GM10266 (cell line): ENCODE results near the gene XRCC4.

Experiments
- DNase-seq: peaks from one replicate; pipeline ENCODE4 v3.0.0; 2012; ENCODE audit errors: extremely low spot score
- CTCF ChIP-seq: IDR thresholded peaks from 2 replicates; pipeline ENCODE4 v1.5.1; 2012; ENCODE audit warnings: mild to moderate bottlenecking, low read depth; ENCODE audit not compliant: control insufficient read depth, insufficient read depth; ENCODE audit errors: missing control alignments

XRCC4 gene

GRCh38 chr5:83199126-83199525, 121.8 kb downstream of the XRCC4 start:
- no peak for DNase-seq
- no peak for TF ChIP-seq CTCF

DNA sequence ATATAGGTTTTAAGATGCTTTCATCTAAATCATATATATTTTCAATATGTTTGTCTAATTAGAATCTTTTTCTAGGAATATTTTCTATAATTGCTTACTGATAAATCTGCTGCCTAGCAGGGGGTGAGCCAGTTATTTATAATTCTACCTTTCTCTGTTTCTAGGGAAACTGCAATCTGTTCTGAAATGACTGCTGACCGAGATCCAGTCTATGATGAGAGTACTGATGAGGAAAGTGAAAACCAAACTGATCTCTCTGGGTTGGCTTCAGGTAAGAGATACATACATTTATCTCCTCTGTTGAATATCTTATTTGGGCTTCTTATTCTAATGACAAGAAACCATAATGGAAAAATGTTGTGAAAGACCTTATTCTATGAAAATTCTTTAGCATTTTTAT, 127.3 kb downstream of the XRCC4 start:
- peak; percentile 2 for DNase-seq

GRCh38 chr5:83209963-83210362, 132.6 kb downstream of the XRCC4 start:
- TF ChIP-seq CTCF, result no peak
- DNase-seq, result no peak

More for the DNA sequence above, 127.3 kb downstream of the XRCC4 start:
- no peak for TF ChIP-seq CTCF

DNA sequence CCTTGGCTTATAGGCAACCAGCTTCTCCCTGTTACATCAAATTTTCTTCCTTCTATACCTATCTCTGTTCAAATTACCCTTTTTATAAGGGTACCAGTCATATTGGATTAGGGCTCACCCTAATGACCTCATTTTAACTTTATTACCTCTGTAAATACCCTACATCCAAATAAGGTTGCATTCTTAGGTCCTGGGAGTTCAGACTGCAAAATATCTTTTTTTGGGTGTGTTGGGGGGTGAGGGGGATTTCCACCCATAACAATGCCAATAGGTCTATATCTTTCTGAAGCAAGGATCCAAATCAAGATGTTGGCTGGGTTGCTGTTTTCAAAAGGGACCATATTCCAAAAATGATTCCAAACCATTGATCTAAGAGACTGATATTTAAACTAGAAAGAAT, 141.7 kb downstream of the XRCC4 start:
- DNase-seq, result no peak

DNA sequence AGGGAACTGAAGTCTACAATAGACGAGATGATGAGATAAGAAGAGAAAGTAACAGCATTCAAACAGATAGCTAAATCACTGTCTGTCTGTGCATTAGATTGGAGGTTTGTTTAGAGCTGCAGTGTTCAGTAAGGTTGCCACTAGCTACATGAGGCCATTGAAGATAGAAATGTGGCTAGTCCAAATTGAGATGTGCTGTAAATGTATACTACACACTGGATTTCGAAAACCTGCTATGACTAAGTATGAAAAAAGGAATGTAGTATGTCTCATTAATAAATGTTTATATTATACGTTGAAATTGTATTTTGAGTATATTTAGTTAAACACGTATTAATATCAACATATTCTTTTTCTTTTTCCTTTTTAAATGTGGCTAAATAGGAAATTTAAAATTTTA, 142.1 kb downstream of the XRCC4 start:
- no peak for TF ChIP-seq CTCF
- DNase-seq, result no peak

More for the DNA sequence above, 141.7 kb downstream of the XRCC4 start:
- no peak for TF ChIP-seq CTCF

GRCh38 chr5:83220331-83220730, 143.0 kb downstream of the XRCC4 start:
- no peak for DNase-seq
- no peak for TF ChIP-seq CTCF

GRCh38 chr5:83222906-83223305, 145.6 kb downstream of the XRCC4 start:
- TF ChIP-seq CTCF, result no peak
- DNase-seq, result no peak
